ENCODE results near the gene HSPG2. TPM values are rescaled to one million over a fixed set of nuclear protein-coding genes. Genes with fewer than 3 reads are reported as not detected.

HSPG2 gene
- total RNA-seq, 1 experiment from 2014 or later: 171 TPM

DNA sequence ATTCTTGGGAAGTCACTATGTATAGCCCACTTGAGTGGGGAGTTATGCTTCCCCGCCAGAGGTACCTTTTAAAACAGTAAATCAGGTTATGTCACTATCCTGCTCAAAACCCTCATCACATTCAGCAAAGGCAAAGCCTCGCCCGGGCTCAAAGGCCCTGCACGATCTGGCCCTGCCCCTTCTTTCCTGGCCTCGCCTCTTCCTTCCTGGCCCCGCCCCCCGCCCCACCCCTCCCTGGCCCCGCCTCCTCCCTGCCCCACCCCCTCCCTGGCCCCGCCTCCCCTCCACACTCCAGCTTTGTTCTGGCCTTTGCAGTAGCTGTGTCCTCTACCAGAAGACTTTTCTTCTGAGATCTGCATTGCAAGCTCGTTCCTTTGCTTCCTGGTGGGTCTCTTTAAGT lies 118.5 kb downstream of the HSPG2 start:
- no peak for DNase-seq (ENCODE audit: low read depth, low spot score)

DNA sequence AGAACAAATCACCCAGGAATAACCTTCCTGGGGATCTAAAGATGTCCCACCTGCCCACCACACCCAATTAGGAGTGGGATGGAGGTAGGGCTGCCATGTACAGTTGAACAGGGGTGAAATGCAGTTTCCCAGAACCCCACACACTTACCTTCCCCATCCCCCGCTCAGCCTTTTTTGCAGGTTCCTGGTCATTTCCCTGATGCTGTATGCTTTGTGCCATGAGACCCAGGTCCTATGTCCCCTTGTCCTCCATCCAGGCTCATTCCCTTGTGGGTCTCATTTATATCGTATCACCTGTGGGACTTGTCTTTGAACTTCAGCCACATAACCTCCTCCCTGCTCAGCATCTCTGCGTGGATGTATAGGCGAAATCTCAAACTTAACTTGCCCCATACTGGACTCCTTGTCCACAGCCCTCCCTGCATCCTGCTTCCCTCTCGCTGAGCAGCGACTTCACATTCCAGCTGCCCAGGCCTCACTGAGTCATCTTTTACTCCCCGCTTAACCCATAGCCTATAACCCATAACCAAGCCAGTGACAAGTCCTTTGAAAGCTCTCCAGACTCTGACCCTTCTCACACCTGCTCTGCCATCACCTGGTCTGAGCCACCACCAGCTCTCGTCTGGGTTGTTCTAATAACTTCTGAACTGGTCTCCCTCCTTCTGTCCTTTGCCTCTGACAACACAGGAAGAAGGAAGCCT lies 120.4 kb downstream of the HSPG2 start:
- ChIA-PET CTCF (no interaction called here), POLR2A (no interaction called here)
- H3K27ac ChIP-seq (ENCODE audit: low read length): no peak overlapping the region
- H3K27me3 ChIP-seq (ENCODE audit: control insufficient read depth, insufficient read depth, low read length): no peaks in the 10 kb centered on the region
- intact Hi-C loops (cut with micrococcal nuclease; ENCODE audit: unreplicated experiment) (no loop called here), in situ Hi-C loops (cut with HindIII; ENCODE audit: low pct_unique_long_range_greater_than_20kb, low sequenced_read_pairs) (no loop called here)
- H3K36me3 ChIP-seq (ENCODE audit: control insufficient read depth, insufficient read depth, low read length): no peaks in the 10 kb centered on the region
- 0 out of 2 replicates have a peak, but pooled peaks have one; percentile 46 for TF ChIP-seq POLR2AphosphoS5 (IDR thresholded peaks at IDR 0.05; ENCODE audit: low read depth, low read length)
- no peak for TF ChIP-seq REST (IDR thresholded peaks at IDR 0.05; ENCODE audit: insufficient read depth in 1 of 2, low read depth in 2 of 2, low read length in 1 of 2)
- TF ChIP-seq, protein P1, sequence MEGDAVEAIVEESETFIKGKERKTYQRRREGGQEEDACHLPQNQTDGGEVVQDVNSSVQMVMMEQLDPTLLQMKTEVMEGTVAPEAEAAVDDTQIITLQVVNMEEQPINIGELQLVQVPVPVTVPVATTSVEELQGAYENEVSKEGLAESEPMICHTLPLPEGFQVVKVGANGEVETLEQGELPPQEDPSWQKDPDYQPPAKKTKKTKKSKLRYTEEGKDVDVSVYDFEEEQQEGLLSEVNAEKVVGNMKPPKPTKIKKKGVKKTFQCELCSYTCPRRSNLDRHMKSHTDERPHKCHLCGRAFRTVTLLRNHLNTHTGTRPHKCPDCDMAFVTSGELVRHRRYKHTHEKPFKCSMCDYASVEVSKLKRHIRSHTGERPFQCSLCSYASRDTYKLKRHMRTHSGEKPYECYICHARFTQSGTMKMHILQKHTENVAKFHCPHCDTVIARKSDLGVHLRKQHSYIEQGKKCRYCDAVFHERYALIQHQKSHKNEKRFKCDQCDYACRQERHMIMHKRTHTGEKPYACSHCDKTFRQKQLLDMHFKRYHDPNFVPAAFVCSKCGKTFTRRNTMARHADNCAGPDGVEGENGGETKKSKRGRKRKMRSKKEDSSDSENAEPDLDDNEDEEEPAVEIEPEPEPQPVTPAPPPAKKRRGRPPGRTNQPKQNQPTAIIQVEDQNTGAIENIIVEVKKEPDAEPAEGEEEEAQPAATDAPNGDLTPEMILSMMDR (IDR thresholded peaks at IDR 0.05): no peak
- ATAC-seq (peak; percentile 79), DNase-seq (ENCODE audit: low read depth, low spot score) (peak; percentile 4)
- no peaks in the 10 kb centered on the region for H3K9me3 ChIP-seq (ENCODE audit: control insufficient read depth, insufficient read depth, low read depth, low read length)
- H3K4me3 ChIP-seq (ENCODE audit: low read depth in 2 of 2, low read length in 2 of 2): no peak overlapping the region
- no TSS peak for BruUV-seq (replicated peaks)
- peaks cover 6% of the 10 kb centered on the region for H3K4me1 ChIP-seq (ENCODE audit: control insufficient read depth, insufficient read depth, low read length)

More for the DNA sequence above, 118.5 kb downstream of the HSPG2 start:
- Histone ChIP-seq H3K4me1 (ENCODE audit: control insufficient read depth, insufficient read depth, low read length) (peaks cover 6% of the 10 kb centered on the region), H3K36me3 (ENCODE audit: control insufficient read depth, insufficient read depth, low read length) (no peaks in the 10 kb centered on the region), H3K4me3 (ENCODE audit: low read depth in 2 of 2, low read length in 2 of 2) (no peak overlapping the region), H3K27me3 (ENCODE audit: control insufficient read depth, insufficient read depth, low read length) (no peaks in the 10 kb centered on the region), H3K27ac (ENCODE audit: low read length) (no peak overlapping the region), H3K9me3 (ENCODE audit: control insufficient read depth, insufficient read depth, low read depth, low read length) (no peaks in the 10 kb centered on the region)
- no TSS peak for BruUV-seq (replicated peaks)
- intact Hi-C loops (cut with micrococcal nuclease; ENCODE audit: unreplicated experiment) (no loop called here), in situ Hi-C loops (cut with HindIII; ENCODE audit: low pct_unique_long_range_greater_than_20kb, low sequenced_read_pairs) (no loop called here)
- TF ChIP-seq TCF7L2 (IDR thresholded peaks at IDR 0.05; ENCODE audit: low read depth, low read length): no peak
- TF ChIP-seq SIN3A (IDR thresholded peaks at IDR 0.05; ENCODE audit: borderline replicate concordance, insufficient read depth, low read depth, low read length): no peak
- no peak for TF ChIP-seq REST (IDR thresholded peaks at IDR 0.05; ENCODE audit: insufficient read depth in 1 of 2, low read depth in 2 of 2, low read length in 1 of 2)
- TF ChIP-seq, protein P1 (IDR thresholded peaks at IDR 0.05): no peak
- TF ChIP-seq POLR2AphosphoS5 (IDR thresholded peaks at IDR 0.05; ENCODE audit: low read depth, low read length): no peak
- CTCF ChIA-PET: no interaction called here
- peak; percentile 32; the same call in 1 of the 2 replicates for ATAC-seq
- POLR2A ChIA-PET: interaction anchor here (0.6 kb wide), 2 partner anchors 8 to 31 kb away, joined by 4 to 10 read pairs; no protein-coding TSS in a partner anchor

Measured in Panc1 (cell line).